CD1c-positive myeloid dendritic cell (primary cell): ENCODE measurements around the gene HTT.
A peak's percentile ranks its signal among the peaks of the same experiment; 100 is the strongest.
"Not testable (repeated sequence)": the region's sequence is repeated elsewhere in the genome, so short reads cannot be mapped to it uniquely, and the experiment has no call there.

ENCODE experiments used
- DNase-seq: peaks from one replicate; pipeline ENCODE4 v3.0.0-alpha.2; 2016; ENCODE audit errors: extremely low spot score

The HTT gene

DNA sequence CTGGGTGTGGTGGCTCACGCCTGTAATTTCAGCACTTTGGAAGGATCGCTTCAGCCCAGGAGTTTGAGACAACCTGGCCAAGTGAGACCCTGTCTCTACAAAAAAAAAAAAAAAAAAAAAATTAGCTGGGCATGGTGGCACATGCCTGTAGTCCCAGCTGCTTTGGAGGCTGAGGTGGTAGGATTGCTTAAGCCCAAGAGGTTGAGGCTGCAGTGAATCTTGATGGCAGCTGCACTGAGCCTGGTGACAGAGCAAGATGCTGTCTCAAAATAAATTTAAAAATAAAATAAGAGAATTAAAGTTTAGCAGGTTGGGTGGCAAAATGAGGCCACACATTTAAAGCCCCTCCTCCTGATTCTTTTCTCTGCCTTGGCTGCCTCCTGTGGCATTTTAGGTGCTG is 47.1 kb downstream of the HTT start:
- no peak for DNase-seq

DNA sequence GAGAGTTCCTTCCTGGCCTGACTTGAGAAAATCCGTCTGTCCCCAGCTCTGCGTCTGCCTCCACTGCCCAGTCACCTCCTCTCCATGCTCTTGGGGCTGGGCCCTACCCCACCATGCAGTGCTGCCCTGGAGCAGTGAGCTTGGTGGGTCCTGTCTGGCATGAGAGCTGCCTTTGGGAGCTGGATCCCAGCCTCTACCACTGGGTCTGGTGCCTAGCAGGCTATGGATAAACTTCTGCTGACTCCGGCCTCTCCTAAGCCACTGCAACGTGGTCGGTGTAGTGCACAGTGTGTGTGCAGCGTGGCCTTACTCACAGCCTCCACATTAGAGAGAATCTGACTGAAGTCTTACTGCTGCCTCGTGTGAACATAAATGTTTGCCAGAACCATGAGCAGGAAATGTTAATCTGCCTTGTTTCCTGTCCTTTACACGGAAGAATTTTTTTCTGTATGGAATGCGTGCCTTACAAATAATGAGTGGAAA is 47.6 kb downstream of the HTT start:
- no peak for DNase-seq

DNA sequence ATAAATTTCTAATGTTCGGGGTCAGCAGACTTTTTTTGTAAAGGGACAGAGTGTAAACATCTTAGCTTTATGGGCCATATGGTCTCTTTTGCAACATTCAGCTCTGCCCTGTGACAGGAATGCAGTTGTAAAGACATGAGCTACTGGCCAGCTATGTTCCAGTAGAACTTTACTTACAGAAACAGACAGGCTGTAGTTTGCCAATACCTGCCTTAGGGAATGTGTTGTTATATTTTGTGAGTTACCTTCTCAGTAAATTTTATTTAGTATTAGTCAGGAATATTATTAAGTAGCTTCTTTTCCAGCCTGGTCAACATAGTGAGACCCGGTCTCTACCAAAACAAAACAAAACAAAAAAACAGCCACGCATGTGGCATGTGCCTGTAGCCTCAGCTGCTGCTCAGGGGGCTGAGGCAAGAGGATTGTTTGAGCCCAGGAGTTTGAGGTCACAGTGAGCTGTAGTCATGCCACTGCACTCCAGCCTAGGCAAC is 48.7 kb downstream of the HTT start:
- no peak for DNase-seq

DNA sequence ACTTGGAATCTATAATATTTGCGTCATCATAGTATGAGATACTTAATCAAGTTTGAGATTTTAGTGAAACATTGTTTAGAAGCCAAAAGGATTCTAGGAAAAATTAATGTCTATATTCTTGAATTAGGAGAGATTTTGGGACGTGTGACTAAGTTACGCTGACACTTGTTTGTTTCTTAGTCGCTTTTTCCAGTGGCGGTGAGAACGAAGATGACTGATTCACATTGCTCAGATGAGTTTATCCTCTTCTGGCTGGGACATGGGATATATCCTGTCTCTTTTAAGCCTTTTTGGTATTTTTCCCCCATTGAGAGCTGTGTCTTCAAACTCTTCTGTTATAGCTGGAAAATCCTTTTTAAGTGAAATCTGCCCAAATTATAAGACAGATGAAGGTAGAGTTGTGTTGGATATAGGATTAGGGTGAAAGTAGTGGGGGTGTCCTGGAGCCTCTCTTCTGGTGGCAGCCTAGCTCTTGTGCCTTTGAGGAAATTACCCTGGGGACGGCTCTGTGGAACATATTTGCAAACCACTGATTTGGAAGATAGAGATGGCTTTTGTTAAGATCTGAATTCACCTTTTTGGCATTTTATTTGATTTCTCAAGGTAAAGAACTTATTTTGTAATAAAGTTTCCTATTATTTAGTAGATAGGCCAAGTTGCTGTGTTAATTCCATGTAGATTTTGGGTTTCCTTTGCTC is 49.7 kb downstream of the HTT start:
- no peak for DNase-seq

- DNase-seq = no peak
These were observed 52.6 kb downstream of the HTT start for GRCh38 chr4:3127112-3127511.

DNA sequence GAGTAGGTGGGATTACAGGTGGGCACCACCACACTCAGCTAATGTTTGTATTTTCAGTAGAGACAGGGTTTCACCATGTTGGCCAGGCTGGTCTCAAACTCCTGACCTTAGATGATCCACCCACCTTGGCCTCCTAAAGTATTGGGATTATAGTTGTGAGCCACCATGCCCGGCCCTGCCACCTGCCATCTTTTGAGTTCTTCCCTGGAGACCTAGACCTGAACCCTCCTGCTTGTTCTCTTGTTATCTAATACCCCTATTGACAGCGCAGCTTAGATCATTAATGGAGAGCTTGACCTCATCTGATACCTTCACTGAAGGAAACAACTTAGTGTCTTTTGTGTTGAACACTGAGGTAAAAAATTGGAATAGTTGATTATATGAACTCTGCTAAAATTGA is 53.6 kb downstream of the HTT start:
- DNase-seq = no peak

GRCh38 chr4:3128976-3129375 is 54.5 kb downstream of the HTT start:
- DNase-seq = no peak

- DNase-seq = no peak
These were observed 55.7 kb downstream of the HTT start for GRCh38 chr4:3130201-3130600.

GRCh38 chr4:3130826-3131225 is 56.3 kb downstream of the HTT start:
- no peak for DNase-seq

- no peak for DNase-seq
These were observed 59.7 kb downstream of the HTT start for GRCh38 chr4:3134201-3134600.

GRCh38 chr4:3135155-3136011 is 60.9 kb downstream of the HTT start:
- DNase-seq = no peak

DNA sequence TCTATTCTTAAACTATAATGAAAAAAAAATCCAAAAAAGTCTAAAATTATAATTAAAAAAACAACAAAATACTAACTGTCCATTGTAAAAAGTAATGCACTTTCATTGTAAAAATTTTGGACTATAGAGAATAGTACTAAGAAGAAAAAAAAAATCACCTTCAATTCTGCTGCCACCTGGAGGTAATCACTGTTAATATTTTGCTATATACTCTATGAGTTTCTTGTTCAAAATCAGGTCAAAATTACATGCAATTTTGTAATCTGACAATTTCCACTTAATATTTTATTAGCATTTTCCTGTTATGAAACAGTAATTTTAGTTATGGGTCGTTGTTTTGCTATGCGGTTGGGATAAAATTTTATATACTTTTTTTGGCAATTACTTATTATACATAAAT is 62.0 kb downstream of the HTT start:
- peak; percentile 5 for DNase-seq

DNA sequence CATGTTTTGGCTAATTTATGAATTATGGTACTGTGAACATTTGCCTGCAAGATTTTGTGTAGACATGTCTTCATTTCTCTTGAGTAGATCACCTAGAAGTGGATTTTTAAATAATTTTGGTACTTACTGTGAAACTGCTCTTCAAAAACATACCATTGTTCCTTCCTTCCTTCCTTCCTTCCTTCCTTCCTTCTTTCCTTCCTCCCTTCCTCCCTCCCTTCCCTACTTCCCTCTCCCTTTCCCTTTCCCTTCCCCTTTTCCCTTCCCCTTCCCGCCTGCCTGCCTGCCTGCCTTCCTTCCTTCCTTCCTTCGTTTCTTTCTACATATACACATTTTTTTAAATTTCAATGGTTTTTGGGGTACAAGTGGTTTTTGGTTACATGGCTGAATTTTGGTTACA is 63.4 kb downstream of the HTT start:
- no peak for DNase-seq

DNA sequence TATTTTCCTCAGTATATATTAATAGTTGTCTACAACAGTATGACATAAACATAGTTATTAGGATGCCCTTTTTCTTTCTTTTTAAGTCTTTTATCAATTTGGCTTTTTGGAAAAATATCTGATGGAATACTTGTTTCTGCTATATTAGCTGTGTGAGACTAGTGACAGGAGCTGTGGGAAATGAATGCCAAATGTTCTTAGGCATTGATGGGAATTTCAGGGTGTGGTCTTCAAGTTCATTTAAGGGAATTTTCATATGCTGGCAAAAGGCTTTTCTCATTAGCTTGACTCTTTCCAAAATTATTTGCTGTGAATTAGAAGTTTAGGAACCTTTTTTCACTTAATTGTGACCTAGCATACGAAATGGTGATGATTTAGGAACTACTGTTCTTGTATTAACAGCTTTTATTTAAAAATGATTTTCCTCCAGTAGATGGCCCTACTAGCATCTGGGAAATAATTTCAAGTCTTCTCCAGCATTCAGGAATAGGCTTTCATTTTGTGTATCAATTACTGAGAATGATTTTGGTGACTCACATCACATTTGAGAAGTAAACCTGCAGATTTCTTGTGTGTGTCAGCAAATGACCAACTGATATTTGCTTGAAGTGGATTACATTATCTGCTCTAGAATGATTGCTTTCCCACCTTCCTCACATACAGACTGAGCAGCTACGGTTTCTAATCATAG is 70.9 kb downstream of the HTT start:
- no peak for DNase-seq

DNA sequence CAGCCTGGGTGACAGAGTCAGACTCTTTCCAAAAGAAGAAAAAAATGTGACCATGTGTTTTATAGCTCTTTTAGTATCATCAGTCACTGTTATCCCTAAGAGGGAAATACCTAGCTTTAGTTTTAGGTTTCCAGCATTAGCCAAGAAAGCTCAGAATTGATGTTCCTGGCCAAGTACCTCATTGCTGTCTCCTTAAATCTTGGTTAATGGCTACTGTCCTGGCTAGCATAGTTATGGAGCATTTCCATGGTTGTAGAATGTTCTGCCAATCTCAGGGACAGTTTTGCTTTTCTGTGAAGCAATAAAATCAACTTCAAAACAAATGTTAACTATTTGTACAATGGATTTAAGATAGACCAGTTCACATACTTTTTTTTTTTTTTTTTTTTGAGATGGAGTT is 74.4 kb downstream of the HTT start:
- DNase-seq = no peak

DNA sequence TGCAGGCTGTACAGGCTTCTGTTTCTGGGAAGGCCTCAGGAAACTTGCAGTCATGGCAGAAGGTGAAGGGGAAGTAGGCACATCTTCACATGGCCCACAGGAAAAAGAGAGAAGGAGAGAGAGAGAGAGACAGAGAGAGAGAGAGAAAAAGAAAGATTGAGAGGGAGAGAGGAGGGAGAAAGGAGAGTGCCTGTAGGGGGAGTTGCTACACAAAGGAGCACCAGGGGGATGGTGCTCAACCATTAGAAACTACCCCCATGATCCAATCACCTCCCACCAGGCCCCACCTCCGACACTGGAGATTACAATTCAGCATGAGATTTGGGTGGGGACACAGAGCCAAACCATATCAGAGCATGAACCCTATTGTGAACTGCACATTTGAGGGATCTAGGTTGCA is 76.8 kb downstream of the HTT start:
- not testable (repeated sequence) for DNase-seq

- DNase-seq = no peak
These were observed 82.9 kb downstream of the HTT start for GRCh38 chr4:3157366-3157765.

DNA sequence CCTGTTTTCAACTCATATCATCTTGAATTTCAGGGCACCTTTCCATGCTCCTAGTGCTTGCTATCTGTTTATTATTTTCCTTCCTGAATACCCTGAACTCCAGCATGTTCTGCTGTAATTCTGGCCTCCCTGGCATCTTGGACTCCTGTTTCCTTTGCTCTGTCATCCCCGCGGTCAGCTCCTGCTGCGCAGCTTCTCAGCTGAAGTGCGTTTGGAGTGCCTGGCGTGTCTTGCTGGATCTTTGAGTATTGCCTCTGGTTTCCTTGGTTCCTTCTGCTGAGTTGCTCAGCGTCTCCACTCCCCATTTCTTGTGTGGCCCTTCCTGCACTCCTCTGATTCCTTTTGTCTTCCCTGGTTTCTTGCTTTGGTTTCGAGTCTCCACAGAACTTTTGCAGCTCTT is 84.4 kb downstream of the HTT start:
- DNase-seq = no peak

DNA sequence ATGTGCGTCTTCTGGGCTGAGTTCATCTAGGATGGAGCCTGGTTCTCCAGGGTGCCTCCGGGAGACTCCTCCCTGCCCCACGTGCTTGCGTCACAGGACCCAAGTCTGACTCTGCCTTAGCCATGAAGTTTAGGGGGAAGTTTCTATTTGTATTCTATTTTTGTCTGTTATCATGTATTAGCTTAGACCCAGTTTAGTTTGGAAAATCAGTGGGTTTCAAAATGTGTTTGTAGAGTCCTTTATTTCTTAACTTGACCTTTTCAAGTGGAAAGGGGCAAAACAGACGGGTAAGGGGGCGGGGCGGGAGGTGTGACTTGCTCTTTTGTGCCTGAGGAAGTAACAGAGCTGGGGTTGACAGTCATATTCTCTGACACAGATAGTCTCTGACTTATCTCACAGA is 86.0 kb downstream of the HTT start:
- peak; percentile 9 for DNase-seq

- DNase-seq = not testable (repeated sequence)
These were observed 86.6 kb downstream of the HTT start for GRCh38 chr4:3161044-3161443.

GRCh38 chr4:3166434-3166833 is 92.0 kb downstream of the HTT start:
- DNase-seq = not testable (repeated sequence)

DNA sequence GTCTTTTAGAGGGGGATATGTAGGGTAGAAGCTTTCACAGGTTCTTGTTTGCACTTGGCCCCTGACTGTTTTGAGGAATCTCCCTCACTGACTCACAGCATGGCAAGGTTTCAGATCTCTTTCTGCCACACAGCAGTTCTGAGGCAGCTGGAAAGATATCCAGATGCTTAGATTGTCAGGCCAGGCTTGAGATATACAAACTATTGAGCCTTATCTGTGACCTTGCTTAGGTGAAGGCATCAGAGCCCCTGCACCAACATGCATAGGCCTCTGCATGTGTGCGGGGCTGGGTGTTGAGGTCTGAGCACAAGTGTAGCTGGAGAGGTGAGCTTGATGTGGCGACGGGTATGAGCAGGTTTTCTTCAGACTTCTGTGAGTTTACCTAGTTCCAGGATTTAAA is 93.5 kb downstream of the HTT start:
- peak; percentile 26 for DNase-seq
